ENCODE results near the gene NDFIP2.

- TF ChIP-seq POLR2A (IDR thresholded peaks at IDR 0.05), result no peak
- no peak for TF ChIP-seq CTCF (IDR thresholded peaks at IDR 0.05)
- no peak for TF ChIP-seq POLR2AphosphoS5 (IDR thresholded peaks at IDR 0.05)
Observed at GRCh38 chr13:79477968-79478367, 3.0 kb upstream of the NDFIP2 start.

All from transverse colon (tissue), 4 donors.